Bronchial epithelial cell (primary cell): ENCODE measurements around the gene EFL1. TPM values are rescaled to one million over a fixed set of nuclear protein-coding genes. Genes with fewer than 3 reads are reported as not detected.
A peak's percentile ranks its signal among the peaks of the same experiment; 100 is the strongest.
"Not testable (repeated sequence)": the region's sequence is repeated elsewhere in the genome, so short reads cannot be mapped to it uniquely, and the experiment has no call there.

Experiments used
- DNase-seq: peaks from one replicate; pipeline ENCODE4 v3.0.0-alpha.2; 2010; ENCODE audit warnings: low read depth
- FAIRE-seq: peaks from 2 replicates; lab custom pipeline; 2011; peaks lifted over from hg19 to GRCh38; lab: Jason Lieb, UNC
- H3K27me3 ChIP-seq: 2 replicates; pipeline ENCODE4 v1.5.1; 2011; ENCODE audit warnings: low read length; ENCODE audit not compliant: control insufficient read depth, insufficient read depth
- H3K36me3 ChIP-seq: 2 replicates; pipeline ENCODE4 v1.5.1; 2011; ENCODE audit warnings: low read length; ENCODE audit not compliant: control insufficient read depth, insufficient read depth
- H3K4me3 ChIP-seq: 2 replicates; pipeline ENCODE4 v1.5.1; 2011; ENCODE audit warnings: mild to moderate bottlenecking, low read depth, low read length, control low read depth
- total RNA-seq: library from RNA; depleted of rRNA; stranded (reverse); fragments of >200 nt; gene quantifications from 2 replicates; pipeline ENCODE4 v1.2.1, GENCODE V29; 2014
- TF ChIP-seq, protein P1 (sequence below): IDR thresholded peaks from 2 replicates; pipeline ENCODE4 v1.5.1; 2011; ENCODE audit warnings: mild to moderate bottlenecking, moderate library complexity, low read length, control low read depth, inconsistent platforms; ENCODE audit not compliant: insufficient read depth, severe bottlenecking

EFL1 gene
- total RNA-seq, 1 donor from 2014 or later, result 28.2 TPM

DNA sequence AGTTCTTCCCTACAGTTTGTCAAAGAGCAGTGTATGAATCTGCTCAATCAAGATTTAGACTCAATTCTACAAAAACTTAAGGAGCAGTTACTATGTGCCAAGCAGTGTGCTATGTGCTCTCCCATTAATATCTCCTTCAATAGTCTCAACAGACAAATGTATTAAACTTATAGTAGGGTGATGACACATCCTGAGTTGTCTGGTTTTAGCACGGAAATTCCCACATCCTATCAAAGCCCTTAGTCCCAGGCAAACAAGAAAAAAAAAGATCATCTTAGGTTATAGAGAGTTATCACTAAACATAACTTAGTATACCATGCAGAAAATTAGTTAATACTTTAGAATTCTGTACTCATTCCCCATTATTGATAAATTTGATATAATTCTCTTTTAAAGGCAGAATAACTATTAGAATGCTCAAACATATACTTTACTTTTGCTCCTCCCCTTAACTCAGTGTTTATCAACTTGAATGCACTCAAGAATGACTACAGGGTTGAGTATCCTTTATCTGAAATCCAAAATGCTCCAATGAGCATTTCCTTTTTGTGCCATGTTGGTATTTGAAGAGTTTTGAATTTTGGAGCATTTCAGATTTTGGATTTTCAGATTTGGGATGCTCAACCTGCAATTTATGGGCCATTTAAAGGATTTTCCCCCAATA is 20.6 kb downstream of the EFL1 start:
- H3K27me3 ChIP-seq, FAIRE-seq, H3K4me3 ChIP-seq, H3K36me3 ChIP-seq: not testable (repeated sequence)
- DNase-seq, result peak; percentile 76

DNA sequence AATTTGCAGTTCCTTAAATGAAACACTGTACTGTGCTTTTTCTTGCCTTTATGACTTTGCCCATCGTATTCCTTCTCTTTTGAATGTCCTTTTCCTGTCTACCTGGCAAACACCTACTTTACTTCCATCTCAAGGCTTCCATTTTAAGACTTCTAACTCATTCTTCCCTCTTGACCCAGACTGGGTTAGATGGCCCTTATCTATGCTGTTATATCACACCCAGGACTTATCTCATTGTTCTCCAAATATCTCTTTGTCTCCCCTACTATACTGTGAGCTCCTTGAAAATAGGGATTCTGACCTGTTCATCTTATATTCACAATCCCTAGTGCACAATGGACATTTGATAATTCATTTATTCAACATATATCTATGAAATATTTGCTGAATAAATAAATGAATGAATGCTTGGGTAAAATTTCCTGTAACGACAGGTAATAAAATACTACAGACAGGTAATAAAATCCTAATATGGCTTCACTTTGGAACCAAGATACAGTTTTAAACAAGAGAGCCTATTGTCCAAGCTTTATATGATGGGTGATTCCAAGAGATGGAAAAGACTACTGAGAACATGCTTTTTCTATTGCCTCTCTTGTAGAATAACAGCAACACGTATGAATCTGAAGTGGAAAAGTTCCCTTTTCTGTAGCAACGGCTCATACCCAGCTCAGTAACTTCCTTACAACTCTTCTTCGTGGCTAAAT is 22.7 kb downstream of the EFL1 start:
- FAIRE-seq, result no peak
- no peaks in the 10 kb centered on the region for H3K27me3 ChIP-seq

DNA sequence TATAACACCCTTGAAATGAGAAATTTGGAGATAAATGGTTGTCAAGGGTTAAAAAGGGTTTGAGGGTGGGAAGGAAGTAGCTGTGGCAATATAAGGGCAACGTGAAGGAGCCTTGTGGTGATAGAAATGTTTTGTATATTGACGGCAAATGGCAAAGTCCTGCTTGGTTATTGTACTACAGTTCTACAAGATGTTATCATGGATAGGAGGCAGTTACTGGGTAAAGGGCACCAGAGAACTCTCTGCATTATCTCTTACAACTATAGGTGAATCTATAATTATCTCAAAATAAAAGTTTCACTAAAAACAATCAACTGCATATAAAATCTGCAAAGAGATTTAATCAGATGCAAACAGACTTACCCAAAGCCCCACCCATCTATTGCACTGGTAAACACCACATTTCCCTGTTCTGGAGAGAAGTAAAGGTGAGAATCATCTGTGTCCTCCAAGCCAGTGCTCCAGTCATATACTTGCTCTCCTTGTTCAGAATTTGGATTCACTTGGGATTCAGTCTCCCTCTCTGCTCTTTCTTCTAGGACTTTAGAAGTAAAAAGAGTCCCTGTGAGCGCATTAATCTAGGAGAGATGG is 24.5 kb downstream of the EFL1 start:
- FAIRE-seq, H3K27me3 ChIP-seq, H3K36me3 ChIP-seq, DNase-seq, H3K4me3 ChIP-seq: not testable (repeated sequence)

More for the DNA sequence above, 22.7 kb downstream of the EFL1 start:
- TF ChIP-seq, protein P1, sequence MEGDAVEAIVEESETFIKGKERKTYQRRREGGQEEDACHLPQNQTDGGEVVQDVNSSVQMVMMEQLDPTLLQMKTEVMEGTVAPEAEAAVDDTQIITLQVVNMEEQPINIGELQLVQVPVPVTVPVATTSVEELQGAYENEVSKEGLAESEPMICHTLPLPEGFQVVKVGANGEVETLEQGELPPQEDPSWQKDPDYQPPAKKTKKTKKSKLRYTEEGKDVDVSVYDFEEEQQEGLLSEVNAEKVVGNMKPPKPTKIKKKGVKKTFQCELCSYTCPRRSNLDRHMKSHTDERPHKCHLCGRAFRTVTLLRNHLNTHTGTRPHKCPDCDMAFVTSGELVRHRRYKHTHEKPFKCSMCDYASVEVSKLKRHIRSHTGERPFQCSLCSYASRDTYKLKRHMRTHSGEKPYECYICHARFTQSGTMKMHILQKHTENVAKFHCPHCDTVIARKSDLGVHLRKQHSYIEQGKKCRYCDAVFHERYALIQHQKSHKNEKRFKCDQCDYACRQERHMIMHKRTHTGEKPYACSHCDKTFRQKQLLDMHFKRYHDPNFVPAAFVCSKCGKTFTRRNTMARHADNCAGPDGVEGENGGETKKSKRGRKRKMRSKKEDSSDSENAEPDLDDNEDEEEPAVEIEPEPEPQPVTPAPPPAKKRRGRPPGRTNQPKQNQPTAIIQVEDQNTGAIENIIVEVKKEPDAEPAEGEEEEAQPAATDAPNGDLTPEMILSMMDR, result no peak
- DNase-seq, result no peak
- Histone ChIP-seq H3K36me3 (peaks cover 1% of the 10 kb centered on the region), H3K4me3 (no peak overlapping the region)

DNA sequence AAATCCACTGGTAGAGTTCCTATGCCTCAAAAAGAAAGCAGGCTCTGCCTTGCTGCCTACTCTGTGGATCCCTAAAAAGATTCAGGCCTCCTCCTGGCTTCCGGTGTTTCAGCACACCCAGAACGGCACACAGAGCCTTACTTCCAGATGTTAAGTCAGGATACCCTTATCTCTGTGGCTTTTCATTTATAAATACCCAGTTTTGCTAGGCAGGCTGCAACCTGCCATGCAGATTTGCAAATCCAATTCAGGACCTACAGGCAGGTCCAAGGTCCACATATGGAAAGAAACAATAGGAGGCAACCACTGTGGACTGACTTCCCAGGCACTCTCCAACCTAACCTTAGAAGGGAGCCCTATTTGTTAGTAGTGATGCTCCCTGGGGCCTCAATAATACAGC is 30.7 kb downstream of the EFL1 start:
- FAIRE-seq, result no peak
- no peak overlapping the region for H3K4me3 ChIP-seq
- no peaks in the 10 kb centered on the region for H3K36me3 ChIP-seq
- H3K27me3 ChIP-seq, result no peaks in the 10 kb centered on the region
- TF ChIP-seq, protein P1, result no peak
- no peak for DNase-seq

DNA sequence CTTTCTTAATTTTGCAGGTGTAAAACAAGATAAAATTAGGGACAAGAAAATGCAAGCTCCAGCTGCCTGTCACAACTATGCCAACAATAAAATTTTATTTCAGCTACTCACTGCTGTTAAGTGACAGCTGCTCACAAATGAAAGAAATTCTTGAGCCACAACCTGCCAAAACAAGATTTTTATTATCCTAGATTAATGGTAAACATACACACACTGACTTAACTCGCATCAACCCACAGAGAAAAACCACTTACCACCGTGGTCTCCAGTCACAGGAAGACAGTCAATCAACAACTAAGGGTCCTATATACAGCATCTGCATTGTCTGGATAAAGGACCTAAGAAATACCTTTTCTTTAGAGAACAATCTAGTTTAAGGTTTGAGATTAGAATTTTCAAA is 31.3 kb downstream of the EFL1 start:
- FAIRE-seq (no peak), DNase-seq (no peak)
- Histone ChIP-seq H3K4me3 (no peak overlapping the region), H3K27me3 (no peaks in the 10 kb centered on the region), H3K36me3 (no peaks in the 10 kb centered on the region)
- TF ChIP-seq, protein P1, result no peak

DNA sequence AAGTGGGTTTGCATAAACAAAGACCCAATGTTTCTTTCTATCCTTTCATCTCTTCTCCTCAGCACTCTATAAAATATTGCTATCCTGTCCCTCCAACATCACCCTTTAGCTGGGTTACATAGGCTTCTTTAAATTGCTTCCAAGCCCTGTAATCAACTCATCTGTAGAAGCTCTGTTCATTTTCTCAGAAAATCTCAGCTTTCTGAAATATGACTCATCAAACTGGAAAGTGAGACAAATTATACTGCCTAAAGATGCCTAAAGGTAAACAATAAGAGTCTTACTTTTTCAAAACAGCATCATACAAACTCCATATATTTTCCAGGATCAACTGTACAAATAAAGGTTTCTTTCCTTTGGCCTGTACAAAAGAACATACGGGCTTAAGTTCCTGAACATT is 33.8 kb downstream of the EFL1 start:
- Histone ChIP-seq H3K27me3 (no peaks in the 10 kb centered on the region), H3K4me3 (no peak overlapping the region), H3K36me3 (no peaks in the 10 kb centered on the region)
- DNase-seq (no peak), FAIRE-seq (no peak)
- TF ChIP-seq, protein P1, result no peak
